Measurements from ENCODE around the gene OR52M1.
A peak's percentile ranks its signal among the peaks of the same experiment; 100 is the strongest.

OR52M1 gene

DNA sequence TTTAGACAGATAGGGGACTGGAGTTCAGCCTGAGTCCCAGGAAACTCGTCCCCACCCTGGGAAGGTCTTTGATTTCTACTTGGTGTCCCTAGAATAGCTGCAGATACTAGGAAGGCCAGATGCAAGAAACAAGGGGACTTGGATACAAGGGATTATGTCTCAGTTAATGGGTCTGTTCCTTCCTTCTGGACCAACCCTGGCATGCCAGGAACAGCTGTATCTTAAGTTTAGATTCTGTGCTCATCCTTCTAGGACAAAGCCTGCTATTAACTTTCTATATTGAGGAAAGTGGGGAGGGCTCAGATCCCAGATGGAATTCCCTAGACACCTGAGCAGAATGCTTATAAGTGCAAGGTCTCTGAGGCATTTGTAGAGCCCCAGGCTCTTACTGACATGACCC is 3.9 kb upstream of the OR52M1 start:
- TF ChIP-seq, protein P1, sequence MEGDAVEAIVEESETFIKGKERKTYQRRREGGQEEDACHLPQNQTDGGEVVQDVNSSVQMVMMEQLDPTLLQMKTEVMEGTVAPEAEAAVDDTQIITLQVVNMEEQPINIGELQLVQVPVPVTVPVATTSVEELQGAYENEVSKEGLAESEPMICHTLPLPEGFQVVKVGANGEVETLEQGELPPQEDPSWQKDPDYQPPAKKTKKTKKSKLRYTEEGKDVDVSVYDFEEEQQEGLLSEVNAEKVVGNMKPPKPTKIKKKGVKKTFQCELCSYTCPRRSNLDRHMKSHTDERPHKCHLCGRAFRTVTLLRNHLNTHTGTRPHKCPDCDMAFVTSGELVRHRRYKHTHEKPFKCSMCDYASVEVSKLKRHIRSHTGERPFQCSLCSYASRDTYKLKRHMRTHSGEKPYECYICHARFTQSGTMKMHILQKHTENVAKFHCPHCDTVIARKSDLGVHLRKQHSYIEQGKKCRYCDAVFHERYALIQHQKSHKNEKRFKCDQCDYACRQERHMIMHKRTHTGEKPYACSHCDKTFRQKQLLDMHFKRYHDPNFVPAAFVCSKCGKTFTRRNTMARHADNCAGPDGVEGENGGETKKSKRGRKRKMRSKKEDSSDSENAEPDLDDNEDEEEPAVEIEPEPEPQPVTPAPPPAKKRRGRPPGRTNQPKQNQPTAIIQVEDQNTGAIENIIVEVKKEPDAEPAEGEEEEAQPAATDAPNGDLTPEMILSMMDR (conservative IDR thresholded peaks at IDR 0.05; ENCODE audit: low read depth) = no peak
- CTCF ChIA-PET = interaction anchor here (0.6 to 2.4 kb wide), 3 partner anchors 85 to 354 kb away, joined by 3 to 19 read pairs (median 5); no protein-coding TSS in a partner anchor
- H3K27ac ChIP-seq = no peak overlapping the region
- no peak for DNase-seq (ENCODE audit: low spot score)
- POLR2A ChIA-PET (ENCODE audit: low non-redundant PET) = no interaction called here

- TF ChIP-seq, protein P1 (conservative IDR thresholded peaks at IDR 0.05; ENCODE audit: low read depth) = no peak
- DNase-seq (ENCODE audit: low spot score) = peak; percentile 14
- POLR2A ChIA-PET (ENCODE audit: low non-redundant PET) = no interaction called here
- no peak overlapping the region for H3K27ac ChIP-seq
- CTCF ChIA-PET = interaction anchor here (0.6 to 0.7 kb wide), 2 partner anchors 270 to 1810 kb away, joined by 3 to 6 read pairs; no protein-coding TSS in a partner anchor
Observed at GRCh38 chr11:4543561-4543960, 1.4 kb upstream of the OR52M1 start.

- TF ChIP-seq, protein P1 (conservative IDR thresholded peaks at IDR 0.05; ENCODE audit: low read depth) = no peak
- no peak for DNase-seq (ENCODE audit: low spot score)
- no peak overlapping the region for H3K27ac ChIP-seq
- CTCF ChIA-PET = interaction anchor here (0.6 to 1.7 kb wide), 2 partner anchors 8 to 360 kb away, joined by 3 to 6 read pairs; no protein-coding TSS in a partner anchor
- POLR2A ChIA-PET (ENCODE audit: low non-redundant PET) = no interaction called here
Observed at GRCh38 chr11:4546878-4547277, 1.9 kb downstream of the OR52M1 start.

GRCh38 chr11:4547416-4547815 is 2.4 kb downstream of the OR52M1 start:
- DNase-seq (ENCODE audit: low spot score) = no peak
- no peak overlapping the region for H3K27ac ChIP-seq
- CTCF ChIA-PET = interaction anchor here (0.6 to 1.7 kb wide), 2 partner anchors 9 to 360 kb away, joined by 3 to 6 read pairs; no protein-coding TSS in a partner anchor
- POLR2A ChIA-PET (ENCODE audit: low non-redundant PET) = no interaction called here
- TF ChIP-seq, protein P1 (conservative IDR thresholded peaks at IDR 0.05; ENCODE audit: low read depth) = no peak

DNA sequence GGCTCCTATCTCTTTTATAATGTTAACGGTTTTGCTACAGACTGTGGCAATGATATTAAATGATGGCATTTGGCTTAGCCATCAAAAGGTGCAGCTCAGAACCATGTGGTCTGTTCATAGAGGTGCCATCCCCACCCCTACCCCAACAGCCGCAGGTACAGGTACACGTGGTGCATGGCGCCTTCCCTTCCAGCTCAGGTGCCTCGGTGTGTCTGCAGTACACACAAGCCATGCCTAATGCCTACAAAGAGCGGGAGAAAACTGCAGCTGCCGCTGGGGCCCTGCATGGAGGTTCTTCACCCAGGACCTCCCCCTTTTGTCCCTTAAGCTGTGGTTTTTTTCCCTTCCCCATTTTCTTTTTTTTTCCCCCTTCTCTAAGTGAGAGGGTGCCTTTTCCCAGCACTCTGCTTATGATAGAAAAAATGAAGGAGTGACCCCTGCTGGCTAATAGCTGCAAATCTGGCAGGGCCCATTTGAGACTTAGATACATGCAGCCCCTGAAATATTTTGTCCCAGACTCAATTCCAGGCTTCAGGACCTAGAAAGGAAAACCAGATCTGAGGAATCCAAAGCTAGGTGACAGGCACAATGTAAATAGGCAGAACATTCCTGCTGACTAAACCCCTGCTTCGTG is 6.5 kb downstream of the OR52M1 start:
- TF ChIP-seq, protein P1 (conservative IDR thresholded peaks at IDR 0.05; ENCODE audit: low read depth) = no peak
- CTCF ChIA-PET = interaction anchor here (0.6 kb wide), 1 partner anchor 787 kb away, joined by 3 read pairs; no protein-coding TSS in a partner anchor
- POLR2A ChIA-PET (ENCODE audit: low non-redundant PET) = no interaction called here
- no peak for DNase-seq (ENCODE audit: low spot score)
- no peak overlapping the region for H3K27ac ChIP-seq

DNA sequence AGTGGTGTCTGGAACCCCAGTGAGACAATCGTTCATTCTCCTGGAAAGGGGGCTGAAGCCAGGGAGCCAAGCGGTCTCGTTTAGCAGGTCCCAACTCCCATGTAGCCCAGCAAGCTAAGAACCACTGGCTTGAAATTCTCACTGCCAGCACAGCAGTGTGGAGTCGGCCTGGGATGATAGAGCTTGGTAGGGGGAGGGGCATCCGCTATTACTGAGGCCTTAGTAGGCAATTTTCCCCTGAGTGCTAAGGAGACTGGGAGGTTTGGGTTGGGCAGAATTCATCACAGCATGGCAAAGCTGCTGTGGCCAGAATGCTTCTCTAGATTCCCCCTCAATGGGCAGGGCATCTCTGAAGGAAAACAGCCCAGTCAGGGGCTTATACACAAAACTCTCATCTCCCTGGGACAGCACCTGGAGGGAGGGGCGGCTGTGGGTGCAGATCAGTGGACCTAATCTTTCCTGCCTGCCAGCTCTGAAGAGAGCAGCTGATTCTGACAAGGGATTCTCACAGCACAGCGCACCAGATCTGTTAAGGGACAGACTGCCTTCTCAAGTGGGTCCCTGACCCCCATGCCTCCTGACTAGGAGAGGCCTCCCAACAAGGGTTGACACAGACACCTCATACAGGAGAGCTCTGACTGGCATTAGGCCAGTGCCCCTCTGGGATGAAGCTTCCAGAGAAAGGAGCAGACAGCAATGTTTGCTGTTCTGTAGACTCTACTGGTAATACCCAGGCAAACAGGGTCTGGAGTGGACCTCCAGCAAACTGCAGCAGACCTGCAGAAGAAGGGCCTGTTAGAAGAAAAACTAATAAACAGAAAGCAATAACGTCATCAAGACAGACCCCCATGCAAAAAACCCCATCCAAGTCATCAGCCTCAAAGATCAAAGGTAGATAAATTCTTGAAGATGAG is 14.8 kb downstream of the OR52M1 start:
- TF ChIP-seq, protein P1 (conservative IDR thresholded peaks at IDR 0.05; ENCODE audit: low read depth) = no peak
- ChIA-PET CTCF (interaction anchor here (0.7 to 1.0 kb wide), 3 partner anchors 21 to 382 kb away, joined by 3 read pairs; no protein-coding TSS in a partner anchor), POLR2A (ENCODE audit: low non-redundant PET) (no interaction called here)
- DNase-seq (ENCODE audit: low spot score) = no peak
- no peak overlapping the region for H3K27ac ChIP-seq
